Prostate gland (tissue), 2 donors: Measurements from ENCODE around the gene ALK.
"Not testable (repeated sequence)": the region's sequence is repeated elsewhere in the genome, so short reads cannot be mapped to it uniquely, and the experiment has no call there.

Experiments used
- POLR2A ChIP-seq: fragments of 450-650 bp; IDR thresholded peaks from one replicate; pipeline ENCODE4 v1.6.1; 2016; ENCODE audit warnings: antibody characterized with exemption, mild to moderate bottlenecking
- POLR2AphosphoS5 ChIP-seq: sonication (generic); formaldehyde crosslinking; IDR thresholded peaks from one replicate; pipeline ENCODE4 v1.6.1; 2017; ENCODE audit warnings: antibody characterized with exemption
- TF ChIP-seq, protein P1 (sequence below), 4 experiments: fragments of 200-600 bp in 2 of 4; fragments of 450-650 bp in 2 of 4; sonication (generic) in 2 of 4; IDR thresholded peaks; 1 replicate in 3 of 4; 2 replicates in 1 of 4; pipeline ENCODE4 v1.5.1; 2016 to 2019; ENCODE audit warnings: antibody characterized with exemption in 4 of 4, mild to moderate bottlenecking in 2 of 4, moderate library complexity in 2 of 4

DNA sequence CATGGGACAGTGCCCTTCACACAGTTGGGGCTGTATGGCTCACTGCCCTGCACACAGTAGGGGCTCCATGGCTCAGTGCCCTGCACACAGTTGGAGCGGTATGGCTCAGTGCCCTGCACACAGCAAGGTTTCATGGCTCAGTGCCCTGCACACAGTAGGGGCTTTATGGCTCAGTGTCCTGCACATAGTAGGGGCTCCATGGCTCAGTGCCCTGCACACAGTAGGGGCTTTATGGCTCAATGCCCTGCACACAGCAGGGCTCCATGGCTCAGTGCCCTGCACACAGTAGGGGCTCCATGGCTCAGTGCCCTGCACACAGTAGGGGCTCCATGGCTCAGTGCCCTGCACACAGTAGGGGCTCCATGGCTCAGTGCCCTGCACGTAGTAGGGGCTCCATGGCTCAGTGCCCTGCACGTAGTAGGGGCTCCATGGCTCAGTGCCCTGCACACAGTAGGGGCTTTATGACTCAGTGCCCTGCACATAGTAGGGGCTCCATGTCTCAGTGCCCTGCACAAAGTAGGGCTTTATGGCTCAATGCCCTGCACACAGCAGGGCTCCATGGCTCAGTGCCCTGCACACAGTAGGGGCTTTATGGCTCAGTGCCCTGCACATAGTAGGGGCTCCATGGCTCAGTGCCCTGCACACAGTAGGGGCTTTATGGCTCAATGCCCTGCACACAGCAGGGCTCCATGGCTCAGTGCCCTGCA, 676.2 kb downstream of the ALK start:
- TF ChIP-seq POLR2AphosphoS5, POLR2A: not testable (repeated sequence)
- TF ChIP-seq, protein P1, sequence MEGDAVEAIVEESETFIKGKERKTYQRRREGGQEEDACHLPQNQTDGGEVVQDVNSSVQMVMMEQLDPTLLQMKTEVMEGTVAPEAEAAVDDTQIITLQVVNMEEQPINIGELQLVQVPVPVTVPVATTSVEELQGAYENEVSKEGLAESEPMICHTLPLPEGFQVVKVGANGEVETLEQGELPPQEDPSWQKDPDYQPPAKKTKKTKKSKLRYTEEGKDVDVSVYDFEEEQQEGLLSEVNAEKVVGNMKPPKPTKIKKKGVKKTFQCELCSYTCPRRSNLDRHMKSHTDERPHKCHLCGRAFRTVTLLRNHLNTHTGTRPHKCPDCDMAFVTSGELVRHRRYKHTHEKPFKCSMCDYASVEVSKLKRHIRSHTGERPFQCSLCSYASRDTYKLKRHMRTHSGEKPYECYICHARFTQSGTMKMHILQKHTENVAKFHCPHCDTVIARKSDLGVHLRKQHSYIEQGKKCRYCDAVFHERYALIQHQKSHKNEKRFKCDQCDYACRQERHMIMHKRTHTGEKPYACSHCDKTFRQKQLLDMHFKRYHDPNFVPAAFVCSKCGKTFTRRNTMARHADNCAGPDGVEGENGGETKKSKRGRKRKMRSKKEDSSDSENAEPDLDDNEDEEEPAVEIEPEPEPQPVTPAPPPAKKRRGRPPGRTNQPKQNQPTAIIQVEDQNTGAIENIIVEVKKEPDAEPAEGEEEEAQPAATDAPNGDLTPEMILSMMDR (IDR thresholded peaks at IDR 0.05), result not testable (repeated sequence)
